Pancreas (tissue), 10 donors: ENCODE measurements around the gene GALNT16. TPM values are rescaled to one million over a fixed set of nuclear protein-coding genes. Genes with fewer than 3 reads are reported as not detected.

Source experiments
- ATAC-seq, 4 donors: fragments of 200-7000 bp; cut with Tn5 transposase; one replicate each; pipeline versions ENCODE4 v1.8.0 to v1.9.1; 2020; ENCODE audit warnings: mild to moderate bottlenecking in 4 of 4, moderate library complexity in 4 of 4
- DNase-seq, 6 donors: peaks; one replicate each; pipeline ENCODE4 v3.0.0-alpha.2; 2020
- FAIRE-seq: peaks from 2 replicates; lab custom pipeline; 2012; peaks lifted over from hg19 to GRCh38; lab: Jason Lieb, UNC
- H3K27ac ChIP-seq, 4 donors: fragments of 200-600 bp; sonication (generic); 1 replicate in 3 of 4; 2 replicates in 1 of 4; pipeline versions ENCODE4 v1.5.0 to v1.8.0; 2020
- H3K27me3 ChIP-seq, 4 donors: fragments of 200-600 bp; one replicate each; pipeline ENCODE4 v1.8.0; 2021
- H3K36me3 ChIP-seq, 3 donors: fragments of 200-600 bp; sonication (generic) in 1 of 3; one replicate each; pipeline versions ENCODE4 v1.5.0 to v1.8.0; 2020 to 2021
- H3K4me1 ChIP-seq, 3 donors: fragments of 200-600 bp; one replicate each; pipeline ENCODE4 v1.8.0; 2021
- H3K4me3 ChIP-seq, 4 donors: fragments of 200-600 bp; sonication (generic) in 2 of 4; one replicate each; pipeline versions ENCODE4 v1.5.0 to v1.8.0; 2020 to 2021
- H3K9me3 ChIP-seq, 4 donors: fragments of 200-600 bp; one replicate each; pipeline ENCODE4 v1.8.0; 2021
- CTCF ChIP-seq, 4 donors: fragments of 200-600 bp; sonication (generic) in 3 of 4; IDR thresholded peaks; one replicate each; pipeline versions ENCODE4 v1.5.0 to v1.8.0; 2021; ENCODE audit warnings: antibody characterized with exemption in 4 of 4
- WGBS, 2 donors: extraction: QIAGEN DNeasy Blood & Tissue Kit; methylation state at CpG; one replicate each; pipeline ENCODE4 v1.1.7; 2013; 5-methylcytosine and 5-hydroxymethylcytosine counted together
- intact Hi-C, 3 donors: fragments of 100-400 bp; cut with DNase I; formaldehyde crosslinking; loops; one replicate each; pipeline versions ENCODE4 v1.11.1 to v1.14.2; 2022
- polyA plus RNA-seq, 2 donors: library from polyadenylated mRNA; stranded (reverse); fragments of 200-250 nt; gene quantifications; one replicate each; pipeline ENCODE4 v1.2.3, GENCODE V29; 2013
- total RNA-seq, 6 donors: library from RNA; stranded (reverse); fragmentation: NEBNext Ultra II Directional in 4 of 6; extraction: Animal tissue kit (Norgen Biotek cat#: 25700) in 4 of 6; gene quantifications; one replicate each; pipeline versions ENCODE4 v1.2.1 to v1.2.4, GENCODE V29; 2021 to 2023
- donor health status: healthy with polysubstance abuse.
- donor health status: DM: no; HTN: no; CAD: no; lungs with moderate emphysema.
- donor health status: DM: no; HTN: no; CAD: no.
- donor health status: control.
- donor health status: control.
- donor health status: Bipolar disorder and iron deficiency.
- donor health status: DM: yes; HTN: yes; CAD: no.
- donor health status: DM: no; HTN: no; CAD: no.
- donor health status: DM: no; HTN: no; CAD: no.
- donor health status: DM: yes; HTN: yes; CAD: no.

The GALNT16 gene
- total and polyA plus RNA-seq, 8 donors: 0.93 to 3.2 (median 1.9) TPM

GRCh38 chr14:69318901-69319475, 59.0 kb downstream of the GALNT16 start:
- DNase-seq: peak in 2 of 6 donors; percentile 20 to 21
- FAIRE-seq: no peak
- intact Hi-C loops: no loop called here
- Histone ChIP-seq H3K4me3 (no peak overlapping the region), H3K9me3 (no peaks in the 10 kb centered on the region), H3K36me3 (no peaks in the 10 kb centered on the region), H3K4me1 (no peaks in the 10 kb centered on the region), H3K27ac (no peak overlapping the region), H3K27me3 (no peaks in the 10 kb centered on the region)
- WGBS, 2 donors: 87 to 89% methylated on average over 8 of the region's 8 CpGs
- no peak for TF ChIP-seq CTCF (IDR thresholded peaks at IDR 0.05)
- no peak for ATAC-seq

GRCh38 chr14:69319911-69320310, 60.0 kb downstream of the GALNT16 start:
- FAIRE-seq (no peak), DNase-seq (peak in 1 of 6 donors; percentile 2), ATAC-seq (no peak)
- Histone ChIP-seq H3K4me1 (no peaks in the 10 kb centered on the region), H3K9me3 (no peaks in the 10 kb centered on the region), H3K27me3 (no peaks in the 10 kb centered on the region), H3K36me3 (no peaks in the 10 kb centered on the region), H3K4me3 (no peak overlapping the region), H3K27ac (no peak overlapping the region)
- intact Hi-C loops: no loop called here
- no peak for TF ChIP-seq CTCF (IDR thresholded peaks at IDR 0.05)
- 95 to 96% methylated on average over 8 of the region's 8 CpGs for WGBS, 2 donors

DNA sequence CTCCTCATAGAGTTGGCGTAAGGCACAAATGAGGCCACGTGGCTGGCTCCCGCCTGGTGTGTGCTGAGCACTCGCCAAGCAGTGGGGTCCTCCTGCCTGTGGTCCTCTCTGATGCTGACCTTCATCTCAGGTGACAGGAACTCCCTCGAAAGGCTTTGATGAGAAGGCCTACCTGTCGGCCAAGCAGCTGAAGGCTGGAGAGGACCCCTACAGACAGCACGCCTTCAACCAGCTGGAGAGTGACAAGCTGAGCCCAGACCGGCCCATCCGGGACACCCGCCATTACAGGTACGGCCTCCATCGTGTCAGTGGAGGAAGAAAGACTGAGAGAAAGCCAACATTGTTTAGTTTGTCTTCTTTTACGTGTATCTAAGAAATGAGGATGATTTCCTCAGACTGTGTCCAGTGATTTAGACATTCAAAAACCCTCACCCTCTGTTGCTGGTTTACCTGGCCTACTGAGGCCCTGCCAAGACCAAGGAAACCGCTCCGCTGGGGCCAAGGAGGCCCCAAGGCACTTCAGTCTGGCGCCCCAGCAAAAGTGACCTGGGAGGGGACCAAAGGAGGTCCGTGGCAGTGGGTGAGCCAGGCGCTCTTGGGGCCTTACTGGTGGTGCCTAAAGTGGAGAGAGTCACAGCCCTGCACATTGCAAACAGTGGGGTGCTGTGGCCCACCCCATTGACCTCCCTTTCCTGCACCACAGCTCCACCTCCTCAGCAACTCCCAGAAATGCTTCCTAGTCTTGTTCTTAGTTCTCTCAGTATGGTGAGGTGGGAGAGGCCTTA, 60.8 kb downstream of the GALNT16 start:
- H3K36me3 ChIP-seq: no peaks in the 10 kb centered on the region
- intact Hi-C loops: no loop called here
- ATAC-seq (no peak), FAIRE-seq (no peak), DNase-seq (peak in 3 of 6 donors; percentile 4 to 50 (median 43))
- no peak overlapping the region for H3K4me3 ChIP-seq
- H3K9me3 ChIP-seq: no peaks in the 10 kb centered on the region
- H3K27ac ChIP-seq: no peak overlapping the region
- no peak for TF ChIP-seq CTCF (IDR thresholded peaks at IDR 0.05)
- H3K4me1 ChIP-seq: no peaks in the 10 kb centered on the region
- H3K27me3 ChIP-seq: no peaks in the 10 kb centered on the region
- 91 to 92% methylated on average over 17 to 18 of the region's 18 CpGs for WGBS, 2 donors

GRCh38 chr14:69321601-69322330, 61.8 kb downstream of the GALNT16 start:
- FAIRE-seq (no peak), DNase-seq (peak in 3 of 6 donors; percentile 4 to 41 (median 36)), ATAC-seq (no peak)
- Histone ChIP-seq H3K27me3 (no peaks in the 10 kb centered on the region), H3K4me3 (no peak overlapping the region), H3K4me1 (no peaks in the 10 kb centered on the region), H3K27ac (no peak overlapping the region), H3K9me3 (no peaks in the 10 kb centered on the region), H3K36me3 (no peaks in the 10 kb centered on the region)
- TF ChIP-seq CTCF (IDR thresholded peaks at IDR 0.05): no peak
- intact Hi-C loops: no loop called here
- WGBS, 2 donors: 78 to 80% methylated on average over 11 of the region's 11 CpGs
